ENCODE data around the gene PTPRK. TPM values are rescaled to one million over a fixed set of nuclear protein-coding genes. Genes with fewer than 3 reads are reported as not detected.

The PTPRK gene
- total RNA-seq, 1 experiment from 2014 or later, result 69.4 TPM

DNA sequence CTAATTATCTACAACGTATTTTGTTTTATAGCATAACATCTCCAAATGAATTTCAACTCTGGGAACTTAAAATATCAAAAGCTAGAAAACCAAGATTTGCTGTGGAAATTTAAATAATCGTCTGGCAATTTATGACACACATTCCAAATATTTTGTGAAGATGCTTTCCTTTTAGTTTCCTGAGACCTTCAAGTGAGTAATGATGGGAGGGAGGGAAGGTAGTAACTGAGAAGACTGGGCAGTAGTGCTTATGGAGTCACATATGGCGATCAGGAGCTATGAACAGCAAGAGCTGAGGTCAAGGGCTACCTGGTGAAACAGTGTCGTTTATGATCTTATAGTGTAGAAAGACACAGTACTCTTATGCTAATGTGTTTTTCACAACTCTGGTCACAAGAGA, 441.4 kb downstream of the PTPRK start:
- no peak for DNase-seq (ENCODE audit: low read depth)

DNA sequence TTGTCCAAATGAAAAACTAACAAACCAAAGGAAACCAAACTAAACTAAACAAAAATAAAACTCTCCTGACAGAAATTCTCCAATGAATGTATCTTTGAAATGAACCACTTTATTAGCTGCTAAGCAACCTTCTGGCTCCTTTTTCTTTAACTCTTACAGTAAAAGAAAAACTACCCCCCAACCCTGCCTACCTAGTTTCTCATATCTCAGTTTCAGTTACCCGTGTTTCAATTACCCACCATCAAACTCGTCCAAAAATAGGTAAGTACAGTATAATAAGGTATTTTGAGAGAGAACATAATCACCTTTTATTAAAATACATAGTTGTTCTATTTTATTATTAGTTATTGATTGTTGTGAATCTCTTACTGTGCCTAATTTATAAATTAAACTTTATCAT, 442.1 kb downstream of the PTPRK start:
- DNase-seq (ENCODE audit: low read depth), result no peak

GRCh38 chr6:128076843-128077242, 443.6 kb downstream of the PTPRK start:
- DNase-seq (ENCODE audit: low read depth), result no peak

- DNase-seq (ENCODE audit: low read depth), result no peak
Measured at GRCh38 chr6:128074567-128074966, 445.8 kb downstream of the PTPRK start.

DNA sequence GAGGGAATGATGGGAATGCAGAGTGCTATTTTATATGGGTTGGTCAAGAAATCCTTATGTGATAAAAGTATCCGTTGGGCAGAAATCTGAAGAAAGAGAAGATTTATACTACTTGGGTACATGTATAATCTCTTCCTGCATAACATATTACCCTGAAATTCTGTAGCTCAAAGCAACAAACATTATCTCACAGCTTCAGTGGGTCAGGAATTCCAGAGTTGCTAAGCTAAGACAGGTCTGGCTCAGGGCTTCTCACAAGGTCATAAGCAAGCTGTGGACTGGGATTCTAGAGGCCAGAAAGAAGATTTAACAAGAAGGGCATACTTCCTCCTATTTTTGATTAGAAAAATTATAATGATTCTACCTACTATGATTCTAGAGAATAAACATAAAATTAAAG, 447.0 kb downstream of the PTPRK start:
- no peak for DNase-seq (ENCODE audit: low read depth)

DNA sequence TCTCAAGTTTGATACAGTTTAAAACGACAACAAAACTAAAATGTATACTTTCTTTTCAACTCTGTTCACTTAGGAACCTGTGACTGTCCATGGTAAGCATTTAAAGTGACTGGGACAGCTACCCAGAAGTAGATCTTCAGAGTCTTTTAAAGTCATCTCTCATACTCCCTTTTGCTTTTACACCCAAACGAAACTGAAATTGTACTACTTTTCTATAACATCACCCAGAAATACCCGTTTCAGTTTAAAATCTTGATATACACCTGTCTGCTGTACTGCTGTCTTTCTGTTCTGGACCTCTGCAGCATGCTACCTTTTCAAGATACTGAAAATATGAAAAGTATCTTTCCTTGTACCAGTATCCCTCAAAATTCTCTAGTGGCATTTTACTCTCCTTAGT, 449.2 kb downstream of the PTPRK start:
- no peak for DNase-seq (ENCODE audit: low read depth)

DNA sequence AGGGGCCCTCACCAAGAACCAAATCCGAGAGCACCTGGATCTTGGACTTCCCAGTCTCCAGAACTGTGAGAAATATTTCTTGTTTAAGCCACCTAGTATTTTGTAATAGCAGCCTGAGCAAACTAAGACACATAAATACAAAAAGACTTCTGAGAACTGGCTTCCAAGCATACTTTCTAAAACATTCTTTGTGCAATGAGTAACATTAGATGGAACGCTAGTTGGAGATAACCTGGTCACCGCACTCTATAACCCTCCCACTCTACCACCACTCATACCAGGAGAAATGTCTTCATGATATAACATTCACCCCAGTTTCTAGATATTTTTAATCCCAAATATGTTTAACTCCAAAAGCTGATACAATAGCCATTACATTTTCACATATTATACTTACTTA, 450.0 kb downstream of the PTPRK start:
- no peak for DNase-seq (ENCODE audit: low read depth)

GRCh38 chr6:128069188-128069587, 451.2 kb downstream of the PTPRK start:
- no peak for DNase-seq (ENCODE audit: low read depth)

GRCh38 chr6:128068119-128068479, 452.3 kb downstream of the PTPRK start:
- peak; percentile 15 for DNase-seq (ENCODE audit: low read depth)

DNA sequence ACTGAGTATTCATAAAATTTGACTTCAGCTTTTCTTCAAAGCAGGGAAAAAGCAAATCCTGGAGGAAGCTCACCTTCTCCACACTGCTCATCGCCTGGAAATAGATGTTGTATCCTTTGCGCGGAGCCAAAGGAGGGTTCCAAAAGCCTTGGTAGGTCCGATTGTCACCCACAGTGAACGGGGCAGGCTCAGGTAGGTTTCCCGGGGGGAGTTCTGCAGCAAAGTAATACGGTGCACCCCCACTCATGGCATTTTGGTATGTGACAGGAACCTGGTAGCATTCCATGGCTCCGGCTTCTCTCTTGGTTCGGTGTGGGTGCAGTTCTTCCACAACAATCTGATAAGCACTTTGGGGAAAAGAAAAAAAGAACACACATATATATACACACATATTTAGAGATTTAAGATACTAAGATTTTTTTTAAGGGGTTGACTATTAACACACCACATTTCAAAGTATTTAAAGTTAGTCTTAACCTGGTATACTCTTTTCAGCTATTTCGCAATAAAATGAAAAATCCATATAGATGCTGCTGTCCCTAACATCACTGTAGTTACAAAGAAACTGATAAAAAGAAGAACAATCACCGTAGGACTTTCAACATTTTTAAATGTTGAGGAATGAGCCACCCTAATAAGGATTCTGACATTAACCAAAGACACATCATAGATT, 452.8 kb downstream of the PTPRK start:
- no peak for DNase-seq (ENCODE audit: low read depth)

DNA sequence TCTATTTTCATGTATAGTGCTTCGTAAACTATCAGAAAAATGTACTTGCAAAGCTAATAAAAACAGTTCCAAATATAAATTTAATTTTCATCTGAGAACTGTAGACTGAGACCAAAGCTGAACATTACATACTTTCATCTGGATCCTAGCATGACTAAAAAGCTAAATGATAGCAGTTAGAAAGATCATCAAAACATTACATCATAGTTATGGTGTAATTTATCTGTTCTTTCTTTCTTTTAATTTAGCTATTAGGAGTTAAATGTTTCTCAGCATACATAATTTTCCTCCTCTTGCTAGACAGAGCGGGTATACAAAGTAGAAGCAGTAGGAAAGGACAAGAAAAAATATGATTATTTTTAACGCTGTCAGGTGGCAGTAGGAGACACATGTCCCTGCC, 455.3 kb downstream of the PTPRK start:
- no peak for DNase-seq (ENCODE audit: low read depth)

DNA sequence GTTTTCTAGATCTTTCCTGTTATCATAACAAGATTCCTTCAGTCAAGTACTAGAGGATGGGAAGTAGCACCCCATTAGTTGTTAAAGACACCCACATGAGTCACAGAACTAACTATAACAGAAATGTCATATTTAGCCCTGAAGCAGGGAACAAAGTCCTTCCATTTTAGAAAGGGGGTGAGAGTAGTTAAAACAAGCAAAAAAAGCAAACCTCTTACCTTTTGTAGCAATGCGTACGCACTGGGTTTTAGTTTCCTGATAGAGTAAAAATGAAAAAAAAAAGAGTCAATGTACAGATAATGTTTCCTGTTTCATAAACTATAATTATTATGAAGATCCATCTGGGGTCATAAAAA, 455.9 kb downstream of the PTPRK start:
- no peak for DNase-seq (ENCODE audit: low read depth)

GRCh38 chr6:128063850-128064539, 456.4 kb downstream of the PTPRK start:
- no peak for DNase-seq (ENCODE audit: low read depth)

DNA sequence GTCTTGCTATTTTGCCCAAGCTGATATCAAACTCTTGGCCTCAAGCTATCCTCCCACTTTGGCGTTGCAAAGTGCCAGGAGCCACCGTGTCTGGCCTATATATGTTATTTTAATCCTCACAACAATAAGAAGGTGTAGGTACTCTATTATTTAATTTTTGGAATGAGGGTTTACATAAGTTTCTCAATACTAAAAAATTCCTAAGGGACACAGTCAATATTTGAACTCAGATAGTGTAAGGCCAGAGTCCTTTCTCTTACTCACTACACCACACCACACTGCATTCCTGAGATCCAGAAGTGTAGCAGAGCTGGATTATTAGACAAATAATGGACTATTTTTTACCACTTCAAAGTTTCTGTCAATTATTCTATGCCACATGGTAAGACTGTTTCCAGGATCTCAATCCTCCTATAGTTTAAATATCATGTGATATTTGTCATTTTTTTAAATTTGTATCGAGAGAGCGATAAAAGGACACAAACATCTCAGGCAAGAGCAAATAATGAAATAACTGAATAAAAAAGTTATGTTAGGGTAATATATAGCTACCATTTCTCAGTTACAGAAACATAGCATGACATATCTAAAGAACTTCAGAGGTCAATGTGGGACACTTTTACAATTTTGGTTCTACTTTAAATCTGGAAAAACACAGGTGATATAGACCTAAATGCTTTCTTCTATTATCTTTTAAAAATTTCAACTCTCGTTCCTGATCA, 457.4 kb downstream of the PTPRK start:
- DNase-seq (ENCODE audit: low read depth), result no peak

DNA sequence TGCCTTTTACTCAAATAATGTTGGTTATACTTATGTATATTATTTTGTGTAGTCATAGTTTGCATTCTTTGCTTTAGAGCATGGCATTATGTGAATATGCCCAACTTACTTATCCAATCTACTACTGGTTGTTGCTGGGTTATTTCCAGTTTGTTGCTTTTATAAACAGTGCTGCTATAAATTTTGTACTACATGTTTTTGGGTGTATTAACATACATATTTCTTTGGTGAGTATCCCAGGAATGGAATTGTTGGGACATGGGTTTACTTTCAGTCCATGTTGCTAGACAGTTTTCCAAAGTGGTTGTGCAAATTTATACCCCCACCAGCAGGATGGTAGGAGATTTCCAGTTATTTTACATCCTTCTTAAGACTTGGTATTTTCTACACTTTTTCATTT, 462.5 kb downstream of the PTPRK start:
- no peak for DNase-seq (ENCODE audit: low read depth)

- no peak for DNase-seq (ENCODE audit: low read depth)
Measured at GRCh38 chr6:128057541-128057940, 462.9 kb downstream of the PTPRK start.

DNA sequence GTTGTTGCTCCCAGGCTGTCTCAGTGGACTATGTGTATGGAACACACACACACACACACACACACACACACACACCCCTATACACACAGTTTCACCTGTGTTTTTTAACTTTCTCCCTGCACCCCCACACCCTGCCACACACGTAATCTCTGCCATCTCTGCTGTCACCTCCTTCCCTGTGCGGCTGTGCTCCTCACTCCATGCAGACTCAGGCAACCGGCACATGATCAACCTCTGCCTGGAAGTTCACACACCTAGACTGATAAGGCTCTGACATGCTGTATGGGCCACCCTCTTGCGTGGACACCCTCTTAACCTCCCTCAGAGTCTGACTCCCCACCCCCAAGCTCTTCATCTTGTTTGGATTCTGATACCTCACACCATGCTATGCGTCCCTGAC, 467.3 kb downstream of the PTPRK start:
- no peak for DNase-seq (ENCODE audit: low read depth)

DNA sequence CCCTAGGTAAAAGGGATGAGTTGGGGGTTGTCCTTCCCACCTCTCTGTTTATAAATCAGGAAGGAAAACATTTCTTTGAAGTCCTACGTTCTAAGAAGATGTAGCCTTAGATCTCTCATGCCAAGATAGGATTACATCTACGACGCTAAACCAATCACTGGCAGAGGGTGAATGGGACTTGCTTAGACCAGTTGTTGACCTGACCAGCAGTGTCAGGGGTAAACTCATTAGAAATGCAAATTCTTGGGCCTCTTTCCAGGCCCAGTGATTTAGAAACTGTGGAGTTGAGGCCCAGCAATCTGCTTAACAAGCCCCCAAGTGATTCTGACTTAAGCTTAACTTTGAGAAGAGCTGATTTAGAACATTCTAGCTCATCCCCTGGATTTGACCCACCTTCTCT, 472.4 kb downstream of the PTPRK start:
- DNase-seq (ENCODE audit: low read depth), result no peak

DNA sequence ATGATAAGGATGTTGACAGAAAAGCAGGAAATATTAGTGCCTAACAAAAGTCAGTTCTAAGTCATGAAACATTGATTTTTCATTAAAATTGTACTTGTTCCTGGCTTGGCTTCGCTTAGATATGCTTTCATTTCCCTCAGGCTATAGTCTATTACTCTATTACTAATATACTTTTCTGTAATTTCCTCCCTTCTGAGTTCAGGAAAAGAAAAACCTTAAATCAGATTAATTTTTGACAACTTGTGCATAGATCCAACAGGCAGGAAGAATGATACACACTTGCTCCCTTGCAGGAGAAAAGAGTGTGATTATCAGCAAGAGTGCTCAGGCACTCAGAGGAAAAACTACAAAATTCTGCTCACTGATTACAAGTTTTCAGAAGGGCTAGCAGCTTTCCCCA, 474.4 kb downstream of the PTPRK start:
- no peak for DNase-seq (ENCODE audit: low read depth)

- DNase-seq (ENCODE audit: low read depth), result peak; percentile 20
Measured at GRCh38 chr6:128039543-128039942, 480.9 kb downstream of the PTPRK start.

DNA sequence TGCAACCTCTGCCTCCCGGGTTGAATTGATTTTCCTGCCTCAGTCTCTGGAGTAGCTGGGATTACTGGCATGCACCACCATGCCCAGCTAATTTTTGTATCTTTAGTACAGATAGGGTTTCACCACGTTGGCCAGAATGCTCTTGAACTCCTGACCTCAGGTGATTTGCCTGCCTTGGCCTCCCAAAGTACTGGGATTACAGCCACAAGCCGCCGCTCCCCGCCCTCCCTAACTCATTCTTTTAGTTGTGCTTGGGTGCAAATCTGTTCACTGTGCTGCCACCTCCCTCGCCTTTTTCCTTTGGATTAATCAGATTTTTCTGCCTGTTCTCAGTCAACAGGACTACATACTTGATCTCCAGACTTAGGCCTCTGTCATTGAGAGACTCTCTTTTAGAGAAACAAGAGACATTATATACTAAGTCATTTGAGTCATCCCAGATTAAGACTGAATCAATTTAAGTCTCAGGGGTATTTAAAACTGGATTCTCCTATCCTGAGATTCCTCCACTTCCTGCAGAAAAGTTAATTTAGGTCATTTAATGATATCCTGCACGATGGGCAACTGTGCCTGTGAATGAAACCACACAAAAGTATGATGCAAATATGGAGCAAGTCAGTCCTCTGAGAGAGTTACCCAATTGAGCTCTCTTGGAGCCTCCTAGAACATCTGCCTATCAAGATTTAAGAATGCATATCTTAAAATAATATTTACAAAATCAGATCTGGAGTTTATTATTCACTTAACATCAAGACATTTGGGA, 483.4 kb downstream of the PTPRK start:
- no peak for DNase-seq (ENCODE audit: low read depth)

GRCh38 chr6:128033156-128033555, 487.2 kb downstream of the PTPRK start:
- no peak for DNase-seq (ENCODE audit: low read depth)

GRCh38 chr6:128032042-128032441, 488.4 kb downstream of the PTPRK start:
- no peak for DNase-seq (ENCODE audit: low read depth)
